ENCODE data around the gene QKI. TPM values are rescaled to one million over a fixed set of nuclear protein-coding genes. Genes with fewer than 3 reads are reported as not detected.

QKI gene
- total RNA-seq, 1 experiment from 2014 or later = 134 TPM

GRCh38 chr6:163402616-163403015 is 11.9 kb upstream of the QKI start:
- no peaks in the 10 kb centered on the region for H3K27me3 ChIP-seq (replicated peaks; ENCODE audit: control insufficient read depth, insufficient read depth, low read length)
- no peak for TF ChIP-seq CTCF (IDR thresholded peaks at IDR 0.05; ENCODE audit: insufficient read depth in 1 of 2, low read depth in 1 of 2, low read length in 1 of 2, severe bottlenecking in 1 of 2, unreplicated experiment in 1 of 2)
- CTCF ChIA-PET = no interaction called here
- POLR2A ChIA-PET = no interaction called here
- no peak overlapping the region for H3K4me3 ChIP-seq (ENCODE audit: low read depth, low read length)
- no peaks in the 10 kb centered on the region for H3K36me3 ChIP-seq (ENCODE audit: control insufficient read depth, insufficient read depth, low read length)
- BruUV-seq (replicated peaks) = no TSS peak
- Mint-ChIP-seq H3K9me3 (ENCODE audit: unreplicated experiment) (no peaks in the 10 kb centered on the region), H3K27me3 (ENCODE audit: insufficient read depth, unreplicated experiment) (no peaks in the 10 kb centered on the region), H3K27ac (ENCODE audit: unreplicated experiment) (no peak overlapping the region), H3K36me3 (ENCODE audit: insufficient read depth, unreplicated experiment) (peaks cover 5% of the 10 kb centered on the region), H3K4me1 (ENCODE audit: low read depth, unreplicated experiment) (no peaks in the 10 kb centered on the region), H3K4me3 (ENCODE audit: unreplicated experiment) (no peak overlapping the region)
- intact Hi-C loops (cut with micrococcal nuclease; ENCODE audit: unreplicated experiment) = no loop called here
- H3K4me1 ChIP-seq = no peaks in the 10 kb centered on the region
- no peak for DNase-seq
- no peaks in the 10 kb centered on the region for H3K9me3 ChIP-seq

- H3K9me3 ChIP-seq = no peaks in the 10 kb centered on the region
- CTCF ChIA-PET = no interaction called here
- peaks cover 5% of the 10 kb centered on the region for H3K4me1 Mint-ChIP-seq (ENCODE audit: low read depth, unreplicated experiment)
- intact Hi-C loops (cut with micrococcal nuclease; ENCODE audit: unreplicated experiment) = no loop called here
- H3K27ac Mint-ChIP-seq (ENCODE audit: unreplicated experiment) = no peak overlapping the region
- no peak overlapping the region for H3K4me3 ChIP-seq (ENCODE audit: low read depth, low read length)
- no peaks in the 10 kb centered on the region for H3K27me3 ChIP-seq (replicated peaks; ENCODE audit: control insufficient read depth, insufficient read depth, low read length)
- POLR2A ChIA-PET = no interaction called here
- no peaks in the 10 kb centered on the region for H3K9me3 Mint-ChIP-seq (ENCODE audit: unreplicated experiment)
- no peak for DNase-seq
- no peak for TF ChIP-seq CTCF (IDR thresholded peaks at IDR 0.05; ENCODE audit: insufficient read depth in 1 of 2, low read depth in 1 of 2, low read length in 1 of 2, severe bottlenecking in 1 of 2, unreplicated experiment in 1 of 2)
- H3K27me3 Mint-ChIP-seq (ENCODE audit: insufficient read depth, unreplicated experiment) = no peaks in the 10 kb centered on the region
- H3K36me3 Mint-ChIP-seq (ENCODE audit: insufficient read depth, unreplicated experiment) = peaks cover 5% of the 10 kb centered on the region
- peaks cover 8% of the 10 kb centered on the region; the same call in 1 of the 2 replicates for H3K4me1 ChIP-seq
- no peak overlapping the region for H3K4me3 Mint-ChIP-seq (ENCODE audit: unreplicated experiment)
- no peaks in the 10 kb centered on the region for H3K36me3 ChIP-seq (ENCODE audit: control insufficient read depth, insufficient read depth, low read length)
- BruUV-seq (replicated peaks) = no TSS peak
These were observed 9.7 kb upstream of the QKI start for GRCh38 chr6:163404825-163405265.

GRCh38 chr6:163405412-163406309 is 8.9 kb upstream of the QKI start:
- Histone ChIP-seq H3K4me3 (ENCODE audit: low read depth, low read length) (no peak overlapping the region), H3K27me3 (replicated peaks; ENCODE audit: control insufficient read depth, insufficient read depth, low read length) (no peaks in the 10 kb centered on the region), H3K36me3 (ENCODE audit: control insufficient read depth, insufficient read depth, low read length) (no peaks in the 10 kb centered on the region), H3K4me1 (peaks cover 13% of the 10 kb centered on the region), H3K9me3 (no peaks in the 10 kb centered on the region)
- no peak for TF ChIP-seq CTCF (IDR thresholded peaks at IDR 0.05; ENCODE audit: insufficient read depth in 1 of 2, low read depth in 1 of 2, low read length in 1 of 2, severe bottlenecking in 1 of 2, unreplicated experiment in 1 of 2)
- no TSS peak for BruUV-seq (replicated peaks)
- peaks cover 5% of the 10 kb centered on the region for H3K36me3 Mint-ChIP-seq (ENCODE audit: insufficient read depth, unreplicated experiment)
- ChIA-PET CTCF (no interaction called here), POLR2A (no interaction called here)
- H3K9me3 Mint-ChIP-seq (ENCODE audit: unreplicated experiment) = no peaks in the 10 kb centered on the region
- peaks cover 6% of the 10 kb centered on the region for H3K4me1 Mint-ChIP-seq (ENCODE audit: low read depth, unreplicated experiment)
- no peak for DNase-seq
- H3K4me3 Mint-ChIP-seq (ENCODE audit: unreplicated experiment) = no peak overlapping the region
- intact Hi-C loops (cut with micrococcal nuclease; ENCODE audit: unreplicated experiment) = no loop called here
- no peak overlapping the region for H3K27ac Mint-ChIP-seq (ENCODE audit: unreplicated experiment)
- H3K27me3 Mint-ChIP-seq (ENCODE audit: insufficient read depth, unreplicated experiment) = no peaks in the 10 kb centered on the region

Measured in Caco-2 (cell line).